HG02623 (cell line): ENCODE results near the gene DDX50.
A peak's percentile ranks its signal among the peaks of the same experiment; 100 is the strongest.
"Not testable (repeated sequence)": the region's sequence is repeated elsewhere in the genome, so short reads cannot be mapped to it uniquely, and the experiment has no call there.

Experiments used
- ATAC-seq: cut with Tn5 transposase; IDR thresholded peaks from one replicate; pipeline ENCODE4 v1.9.1; 2021; ENCODE audit warnings: moderate library complexity; ENCODE audit not compliant: unreplicated experiment

The DDX50 gene

GRCh38 chr10:68979738-68980137 lies 78.6 kb downstream of the DDX50 start:
- ATAC-seq, result not testable (repeated sequence)

- ATAC-seq, result no peak
Observed at GRCh38 chr10:68981074-68981473, 80.0 kb downstream of the DDX50 start.

GRCh38 chr10:68982389-68982788 lies 81.3 kb downstream of the DDX50 start:
- ATAC-seq, result no peak

- no peak for ATAC-seq
Observed at GRCh38 chr10:68987611-68988010, 86.5 kb downstream of the DDX50 start.

GRCh38 chr10:68988530-68989316 lies 87.6 kb downstream of the DDX50 start, which contains the start of gene KIFBP:
Gene KIFBP (plus strand): TSS chr10:68988803. CDS start chr10:68988833, 30 bp downstream.
- peak; percentile 79 for ATAC-seq

- ATAC-seq, result no peak
Observed at GRCh38 chr10:68989317-68989990, 88.3 kb downstream of the DDX50 start.

- no peak for ATAC-seq
Observed at GRCh38 chr10:68992636-68993440, 91.7 kb downstream of the DDX50 start.
